GM10847 (cell line): Measurements from ENCODE around the gene FLRT2.

Source experiments
- POLR2A ChIP-seq: IDR thresholded peaks from 2 replicates; pipeline ENCODE4 v1.6.1; 2011; ENCODE audit not compliant: insufficient read length; ENCODE audit errors: extremely low read depth

The FLRT2 gene

GRCh38 chr14:85529803-85530574 is at the start of gene FLRT2:
Gene FLRT2, plus strand, starts transcription at chr14:85530144. Its CDS starts 91,371 bp downstream, at chr14:85621515.
- TF ChIP-seq POLR2A: no peak

- TF ChIP-seq POLR2A: no peak
Measured at GRCh38 chr14:85481471-85481870, 48.5 kb upstream of the FLRT2 start.

GRCh38 chr14:85482552-85482951 is 47.4 kb upstream of the FLRT2 start:
- no peak for TF ChIP-seq POLR2A

- no peak for TF ChIP-seq POLR2A
Measured at GRCh38 chr14:85483037-85483436, 46.9 kb upstream of the FLRT2 start.

- TF ChIP-seq POLR2A: no peak
Measured at GRCh38 chr14:85483652-85484051, 46.3 kb upstream of the FLRT2 start.

GRCh38 chr14:85487215-85487614 is 42.7 kb upstream of the FLRT2 start:
- no peak for TF ChIP-seq POLR2A

GRCh38 chr14:85501751-85502150 is 28.2 kb upstream of the FLRT2 start:
- no peak for TF ChIP-seq POLR2A

- TF ChIP-seq POLR2A: no peak
Measured at GRCh38 chr14:85508863-85509262, 21.1 kb upstream of the FLRT2 start.

GRCh38 chr14:85512451-85512850 is 17.5 kb upstream of the FLRT2 start:
- TF ChIP-seq POLR2A: no peak

GRCh38 chr14:85514487-85514886 is 15.5 kb upstream of the FLRT2 start:
- no peak for TF ChIP-seq POLR2A

GRCh38 chr14:85516239-85517113 is 13.5 kb upstream of the FLRT2 start:
- no peak for TF ChIP-seq POLR2A

- TF ChIP-seq POLR2A: no peak
Measured at GRCh38 chr14:85517114-85517688, 12.7 kb upstream of the FLRT2 start.

GRCh38 chr14:85519661-85520305 is 10.2 kb upstream of the FLRT2 start:
- no peak for TF ChIP-seq POLR2A

GRCh38 chr14:85520581-85520980 is 9.4 kb upstream of the FLRT2 start:
- no peak for TF ChIP-seq POLR2A

GRCh38 chr14:85523624-85524023 is 6.3 kb upstream of the FLRT2 start:
- no peak for TF ChIP-seq POLR2A

GRCh38 chr14:85527006-85527405 is 2.9 kb upstream of the FLRT2 start:
- TF ChIP-seq POLR2A: no peak

- TF ChIP-seq POLR2A: no peak
Measured at GRCh38 chr14:85527445-85528035, 2.4 kb upstream of the FLRT2 start.
